ENCODE results near the gene GREB1L. TPM values are rescaled to one million over a fixed set of nuclear protein-coding genes. Genes with fewer than 3 reads are reported as not detected.
"Not testable (repeated sequence)": the region's sequence is repeated elsewhere in the genome, so short reads cannot be mapped to it uniquely, and the experiment has no call there.

The GREB1L gene
- total RNA-seq, 2 experiments from 2014 or later, result not detected

GRCh38 chr18:21369146-21369545 lies 127.1 kb downstream of the GREB1L start:
- ATAC-seq (ENCODE audit: low read depth) (no peak), DNase-seq (no peak)
- no peaks in the 10 kb centered on the region for H3K36me3 Mint-ChIP-seq
- H3K27me3 Mint-ChIP-seq, result peaks cover 4% of the 10 kb centered on the region
- no peaks in the 10 kb centered on the region for H3K9me3 Mint-ChIP-seq
- no peak overlapping the region for H3K27ac Mint-ChIP-seq
- no peaks in the 10 kb centered on the region for H3K4me1 Mint-ChIP-seq
- no peak overlapping the region for H3K4me3 Mint-ChIP-seq
- POLR2A ChIA-PET, result no interaction called here

DNA sequence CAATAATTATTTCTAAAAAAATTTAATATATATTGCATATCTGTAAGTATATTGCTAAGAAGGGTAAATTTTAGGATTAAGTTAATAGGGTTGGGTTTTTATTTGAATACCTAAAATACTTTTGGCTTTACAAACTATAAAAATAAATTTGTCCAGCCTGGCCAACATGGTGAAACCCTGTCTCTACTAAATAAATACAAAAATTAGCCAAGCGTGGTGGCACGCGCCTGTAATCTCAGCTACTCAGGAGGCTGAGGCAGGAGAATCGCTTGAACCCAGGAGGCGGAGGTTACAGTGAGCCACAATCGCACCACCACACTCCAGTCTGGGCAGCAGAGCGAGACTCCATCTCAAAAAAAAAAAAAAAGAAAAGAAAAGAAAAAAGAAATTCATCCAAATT lies 127.6 kb downstream of the GREB1L start:
- H3K9me3 Mint-ChIP-seq; H3K4me1 Mint-ChIP-seq; ATAC-seq (ENCODE audit: low read depth); POLR2A ChIA-PET; DNase-seq; H3K36me3 Mint-ChIP-seq; H3K27ac Mint-ChIP-seq; H3K27me3 Mint-ChIP-seq; H3K4me3 Mint-ChIP-seq: not testable (repeated sequence)

DNA sequence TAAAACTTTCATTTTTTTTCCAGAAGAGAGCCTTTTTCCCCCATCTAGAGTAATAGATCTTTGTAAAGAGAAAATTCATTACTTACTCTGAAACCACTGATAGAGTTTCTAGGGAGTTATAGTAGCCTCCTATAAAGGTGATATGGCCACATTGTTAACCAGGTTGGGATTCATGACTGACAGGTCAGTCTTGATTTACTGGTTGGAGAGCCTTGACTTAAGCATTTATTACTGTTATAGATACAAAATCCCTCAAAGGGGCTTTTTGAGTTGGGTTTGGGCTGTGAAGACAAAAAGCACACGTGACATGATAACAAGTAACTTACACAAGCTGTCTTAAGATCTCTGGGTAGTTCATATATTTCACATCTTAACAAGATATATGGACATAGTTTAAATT lies 141.0 kb downstream of the GREB1L start:
- no peak for DNase-seq
- H3K9me3 Mint-ChIP-seq, result no peaks in the 10 kb centered on the region
- no peaks in the 10 kb centered on the region for H3K4me1 Mint-ChIP-seq
- H3K27me3 Mint-ChIP-seq, result peaks cover 11% of the 10 kb centered on the region
- POLR2A ChIA-PET, result no interaction called here
- no peak overlapping the region for H3K27ac Mint-ChIP-seq
- no peak overlapping the region for H3K4me3 Mint-ChIP-seq
- ATAC-seq (ENCODE audit: low read depth), result no peak
- H3K36me3 Mint-ChIP-seq, result no peaks in the 10 kb centered on the region

GRCh38 chr18:21386523-21387240 lies 144.7 kb downstream of the GREB1L start:
- no peaks in the 10 kb centered on the region for H3K36me3 Mint-ChIP-seq

DNA sequence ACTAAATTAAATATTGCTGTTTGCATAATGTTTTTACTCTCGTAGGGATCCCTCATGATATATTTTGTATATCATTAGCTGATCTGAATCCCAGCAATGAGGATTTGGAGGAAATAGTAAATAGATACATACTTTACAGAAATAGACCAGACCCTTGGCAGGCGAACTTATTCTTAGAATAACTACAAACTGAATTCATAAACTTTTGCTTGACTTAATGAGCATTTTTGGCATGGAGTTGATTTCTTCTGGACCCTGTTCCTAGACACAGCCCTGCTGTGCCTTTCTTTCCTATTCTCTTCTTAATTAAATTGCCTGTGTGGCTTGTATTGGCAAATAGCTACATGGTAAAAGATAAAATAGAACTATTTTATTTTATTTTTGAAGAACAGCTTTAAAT lies 145.9 kb downstream of the GREB1L start:
- H3K9me3 Mint-ChIP-seq, result no peaks in the 10 kb centered on the region
- no peaks in the 10 kb centered on the region for H3K4me1 Mint-ChIP-seq
- POLR2A ChIA-PET, result no interaction called here
- no peak overlapping the region for H3K27ac Mint-ChIP-seq
- peaks cover 11% of the 10 kb centered on the region for H3K27me3 Mint-ChIP-seq
- no peak for DNase-seq
- H3K4me3 Mint-ChIP-seq, result no peak overlapping the region
- no peaks in the 10 kb centered on the region for H3K36me3 Mint-ChIP-seq
- ATAC-seq (ENCODE audit: low read depth), result no peak

More at GRCh38 chr18:21386523-21387240, 144.7 kb downstream of the GREB1L start:
- DNase-seq (no peak), ATAC-seq (ENCODE audit: low read depth) (no peak)
- POLR2A ChIA-PET, result no interaction called here
- H3K27ac Mint-ChIP-seq, result no peak overlapping the region
- H3K4me1 Mint-ChIP-seq, result no peaks in the 10 kb centered on the region
- H3K4me3 Mint-ChIP-seq, result no peak overlapping the region
- H3K27me3 Mint-ChIP-seq, result peaks cover 11% of the 10 kb centered on the region
- H3K9me3 Mint-ChIP-seq, result no peaks in the 10 kb centered on the region

DNA sequence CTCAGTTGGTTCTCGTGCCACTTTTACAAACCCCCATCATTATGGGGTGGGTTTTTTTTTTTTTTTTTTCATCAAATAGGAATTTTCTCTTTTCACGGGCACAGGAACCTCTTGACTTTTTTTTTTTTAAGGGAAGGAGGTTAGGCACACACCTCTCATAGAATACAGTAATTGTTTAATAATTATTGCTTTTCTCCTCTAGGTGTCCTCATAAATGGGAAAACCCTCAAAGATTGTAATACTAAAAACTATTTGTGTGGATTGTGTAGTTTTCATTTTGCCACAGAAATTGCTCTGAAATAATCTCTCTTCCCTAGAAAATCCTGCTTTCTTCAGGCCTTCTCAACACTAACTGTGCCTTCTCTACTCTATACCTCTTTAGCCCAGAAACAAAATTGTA lies 147.3 kb downstream of the GREB1L start:
- Mint-ChIP-seq H3K4me1 (no peaks in the 10 kb centered on the region), H3K36me3 (no peaks in the 10 kb centered on the region), H3K9me3 (no peaks in the 10 kb centered on the region), H3K27ac (no peak overlapping the region), H3K4me3 (no peak overlapping the region), H3K27me3 (peaks cover 6% of the 10 kb centered on the region)
- DNase-seq (no peak), ATAC-seq (ENCODE audit: low read depth) (no peak)
- POLR2A ChIA-PET, result no interaction called here

DNA sequence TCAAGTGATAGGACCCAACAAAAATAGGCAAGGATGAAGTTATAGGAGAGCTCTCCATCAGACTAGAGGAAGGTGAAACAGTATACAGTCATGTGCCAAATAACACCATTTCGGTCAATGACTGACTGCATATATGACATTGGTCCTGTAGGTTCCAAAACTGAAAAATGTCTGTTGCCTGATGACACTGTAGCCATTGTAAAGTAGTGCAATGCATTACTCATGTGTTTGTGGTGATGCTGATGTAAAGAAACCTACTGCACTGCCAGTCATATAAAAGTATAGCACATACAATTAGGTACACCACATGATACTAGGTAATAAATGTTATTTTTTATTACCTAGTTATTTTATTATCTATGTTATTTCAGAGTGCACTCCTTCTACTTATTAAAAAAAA lies 147.9 kb downstream of the GREB1L start:
- Mint-ChIP-seq H3K36me3 (no peaks in the 10 kb centered on the region), H3K4me3 (no peak overlapping the region), H3K9me3 (no peaks in the 10 kb centered on the region), H3K27me3 (peaks cover 2% of the 10 kb centered on the region), H3K4me1 (no peaks in the 10 kb centered on the region), H3K27ac (no peak overlapping the region)
- POLR2A ChIA-PET, result no interaction called here
- no peak for DNase-seq
- no peak for ATAC-seq (ENCODE audit: low read depth)

GRCh38 chr18:21391074-21391673 lies 149.1 kb downstream of the GREB1L start:
- no peaks in the 10 kb centered on the region for H3K4me1 Mint-ChIP-seq
- DNase-seq, result no peak
- H3K4me3 Mint-ChIP-seq, result no peak overlapping the region
- H3K27ac Mint-ChIP-seq, result no peak overlapping the region
- H3K9me3 Mint-ChIP-seq, result no peaks in the 10 kb centered on the region
- ATAC-seq (ENCODE audit: low read depth), result no peak
- POLR2A ChIA-PET, result no interaction called here
- no peaks in the 10 kb centered on the region for H3K36me3 Mint-ChIP-seq
- no peaks in the 10 kb centered on the region for H3K27me3 Mint-ChIP-seq

- Mint-ChIP-seq H3K4me3 (no peak overlapping the region), H3K4me1 (no peaks in the 10 kb centered on the region), H3K27ac (no peak overlapping the region), H3K9me3 (no peaks in the 10 kb centered on the region), H3K27me3 (no peaks in the 10 kb centered on the region), H3K36me3 (no peaks in the 10 kb centered on the region)
- ATAC-seq (ENCODE audit: low read depth), result no peak
- POLR2A ChIA-PET, result no interaction called here
- DNase-seq, result no peak
These were observed 152.0 kb downstream of the GREB1L start for GRCh38 chr18:21393986-21394385.

- no peaks in the 10 kb centered on the region for H3K9me3 Mint-ChIP-seq
These were observed 156.1 kb downstream of the GREB1L start for GRCh38 chr18:21398121-21398520.

DNA sequence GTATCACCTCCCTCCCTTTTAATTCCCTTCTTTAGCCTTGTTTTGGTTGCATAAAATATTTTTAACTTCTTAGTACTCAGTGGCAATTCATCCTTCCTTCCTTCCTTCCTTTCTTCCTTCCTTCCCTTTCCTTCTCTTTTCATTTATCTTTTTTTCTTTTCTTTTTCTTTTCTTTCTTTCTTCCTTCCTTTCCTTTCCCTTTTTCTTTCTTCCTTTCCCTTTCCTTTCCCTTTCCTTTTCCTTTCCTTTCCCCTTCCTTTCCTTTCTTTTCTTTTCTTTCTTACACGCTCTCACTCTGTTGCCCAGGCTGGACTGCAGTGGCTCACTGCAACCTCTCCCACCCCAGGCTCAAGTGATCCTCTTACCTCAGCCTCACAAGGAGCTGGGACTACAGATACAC lies 160.2 kb downstream of the GREB1L start:
- no peaks in the 10 kb centered on the region for H3K9me3 Mint-ChIP-seq
- peaks cover 15% of the 10 kb centered on the region for H3K27me3 Mint-ChIP-seq
- ATAC-seq (ENCODE audit: low read depth), result no peak
- POLR2A ChIA-PET, result no interaction called here
- no peaks in the 10 kb centered on the region for H3K36me3 Mint-ChIP-seq
- no peaks in the 10 kb centered on the region for H3K4me1 Mint-ChIP-seq
- no peak for DNase-seq
- H3K27ac Mint-ChIP-seq, result no peak overlapping the region
- H3K4me3 Mint-ChIP-seq, result no peak overlapping the region

More at GRCh38 chr18:21398121-21398520, 156.1 kb downstream of the GREB1L start:
- POLR2A ChIA-PET, result no interaction called here
- Mint-ChIP-seq H3K27me3 (peaks cover 15% of the 10 kb centered on the region), H3K36me3 (no peaks in the 10 kb centered on the region), H3K27ac (no peak overlapping the region), H3K4me3 (no peak overlapping the region), H3K4me1 (no peaks in the 10 kb centered on the region)
- ATAC-seq (ENCODE audit: low read depth), result no peak
- no peak for DNase-seq

DNA sequence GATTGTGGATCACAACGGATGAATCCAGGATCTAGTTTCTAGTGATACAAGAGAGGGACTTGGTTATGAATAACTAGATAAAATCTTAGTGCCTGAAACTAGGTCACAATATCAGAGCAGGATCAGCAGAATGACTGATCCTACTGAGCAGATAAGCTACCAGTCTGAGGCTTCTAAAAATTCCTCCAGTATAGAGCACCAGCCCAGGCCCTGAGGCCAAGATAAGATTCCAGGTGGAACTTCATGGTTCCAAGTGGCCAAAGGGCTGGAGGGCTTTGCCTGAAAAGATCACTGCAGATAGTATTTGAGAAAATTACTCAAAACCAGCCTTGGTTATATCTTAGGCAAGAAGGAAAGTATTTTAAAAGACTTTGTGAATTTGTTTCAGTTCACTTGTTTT lies 162.4 kb downstream of the GREB1L start:
- no peak overlapping the region for H3K4me3 Mint-ChIP-seq
- H3K36me3 Mint-ChIP-seq, result no peaks in the 10 kb centered on the region
- H3K4me1 Mint-ChIP-seq, result no peaks in the 10 kb centered on the region
- H3K27ac Mint-ChIP-seq, result no peak overlapping the region
- no peaks in the 10 kb centered on the region for H3K9me3 Mint-ChIP-seq
- POLR2A ChIA-PET, result no interaction called here
- DNase-seq (no peak), ATAC-seq (ENCODE audit: low read depth) (no peak)
- H3K27me3 Mint-ChIP-seq, result peaks cover 12% of the 10 kb centered on the region

DNA sequence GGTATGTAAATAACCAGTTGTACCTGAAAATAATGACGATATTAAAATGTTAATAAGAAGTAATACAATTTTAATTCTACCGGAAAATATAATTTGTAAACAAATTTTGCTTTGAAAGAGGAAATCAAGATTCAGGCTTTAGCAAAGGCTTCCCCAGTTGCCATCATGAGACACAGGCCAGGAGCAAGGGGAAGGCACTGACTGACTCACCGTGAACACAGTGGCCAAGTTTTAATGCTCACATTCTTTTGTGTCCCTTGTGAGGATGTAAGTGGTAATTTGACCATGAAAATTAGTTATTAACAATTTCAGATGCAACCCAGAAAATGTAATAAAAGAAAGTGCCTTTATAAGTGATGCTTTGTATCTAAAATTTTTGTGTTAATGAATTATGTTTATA lies 164.1 kb downstream of the GREB1L start:
- Mint-ChIP-seq H3K4me1 (no peaks in the 10 kb centered on the region), H3K27me3 (peaks cover 8% of the 10 kb centered on the region), H3K9me3 (no peaks in the 10 kb centered on the region), H3K4me3 (no peak overlapping the region), H3K36me3 (no peaks in the 10 kb centered on the region), H3K27ac (no peak overlapping the region)
- DNase-seq (no peak), ATAC-seq (ENCODE audit: low read depth) (no peak)
- POLR2A ChIA-PET, result no interaction called here

DNA sequence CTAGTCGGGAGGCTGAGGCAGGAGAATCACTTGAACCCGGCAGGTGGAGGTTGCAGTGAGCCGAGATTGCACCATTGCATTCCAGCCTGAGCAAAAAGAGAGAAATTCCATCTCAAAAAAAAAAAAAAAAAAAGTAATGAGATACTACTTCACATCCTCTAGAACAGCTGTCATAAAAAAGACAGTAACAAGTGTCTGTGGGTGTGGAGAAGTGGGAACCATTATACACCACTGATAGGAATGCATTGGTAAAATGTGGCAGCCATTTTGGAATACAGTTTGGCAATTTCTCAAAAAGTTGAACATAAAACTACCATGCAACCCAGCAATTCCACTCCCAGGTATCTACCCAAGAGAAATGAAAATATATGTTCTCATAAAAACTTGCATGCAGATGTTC lies 166.6 kb downstream of the GREB1L start:
- DNase-seq (no peak), ATAC-seq (ENCODE audit: low read depth) (no peak)
- Mint-ChIP-seq H3K4me3 (no peak overlapping the region), H3K4me1 (no peaks in the 10 kb centered on the region), H3K27me3 (peaks cover 2% of the 10 kb centered on the region), H3K27ac (no peak overlapping the region), H3K9me3 (no peaks in the 10 kb centered on the region), H3K36me3 (no peaks in the 10 kb centered on the region)
- POLR2A ChIA-PET, result no interaction called here
